Stimulated activated CD4-positive, alpha-beta T cell treated with anti-CD3 and anti-CD28 coated beads, Interleukin-1b, Interleukin-23, amount 100 ng/mL, for 1 hour (primary cell): Measurements from ENCODE around the gene RPL34.

ENCODE experiments used
- DNase-seq, 2 donors: peaks; one replicate each; pipeline ENCODE4 v3.0.0-alpha.2; 2020; ENCODE audit warnings: low read depth in 2 of 2

The RPL34 gene

DNA sequence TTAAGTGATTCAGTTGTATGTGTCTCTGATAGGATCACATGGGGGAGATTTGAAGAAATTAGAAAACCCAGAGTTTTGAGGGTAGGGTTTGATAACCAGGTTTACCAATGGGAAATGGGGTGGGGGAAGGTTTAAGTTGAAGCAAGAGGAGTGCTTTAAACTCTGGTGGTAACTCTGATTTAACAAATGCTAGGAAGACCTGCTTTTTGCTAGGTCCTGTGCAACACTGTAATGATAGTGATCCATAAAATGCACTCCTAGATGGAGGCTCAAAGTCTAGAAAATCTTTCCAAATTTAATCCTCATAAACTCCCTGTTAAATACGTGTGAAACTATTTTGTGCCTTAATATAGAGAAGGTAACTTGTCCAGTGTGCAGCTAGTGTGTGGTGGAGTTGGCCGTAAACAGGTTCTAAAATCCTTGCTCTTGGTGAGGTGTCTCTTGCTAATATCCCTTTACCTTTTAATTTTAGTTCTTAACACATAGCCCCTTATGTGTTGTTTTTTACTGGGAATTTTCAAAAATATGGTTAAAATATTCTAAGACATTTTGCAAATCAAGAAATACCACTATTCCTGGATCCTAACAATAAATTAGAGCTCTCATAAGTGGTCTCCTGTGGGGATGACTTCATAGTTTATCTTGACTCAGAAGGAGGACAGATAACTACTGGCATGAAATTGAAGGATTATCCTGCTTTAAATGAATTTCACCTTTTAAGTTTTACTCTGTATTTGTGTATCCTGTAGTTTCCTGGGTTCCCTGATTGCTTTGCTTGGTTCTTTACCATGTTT is 4.1 kb downstream of the RPL34 start:
- DNase-seq: no peak

- DNase-seq: no peak
These were observed 5.7 kb downstream of the RPL34 start for GRCh38 chr4:108626056-108626455.

GRCh38 chr4:108628411-108628810 is 8.0 kb downstream of the RPL34 start:
- no peak for DNase-seq

DNA sequence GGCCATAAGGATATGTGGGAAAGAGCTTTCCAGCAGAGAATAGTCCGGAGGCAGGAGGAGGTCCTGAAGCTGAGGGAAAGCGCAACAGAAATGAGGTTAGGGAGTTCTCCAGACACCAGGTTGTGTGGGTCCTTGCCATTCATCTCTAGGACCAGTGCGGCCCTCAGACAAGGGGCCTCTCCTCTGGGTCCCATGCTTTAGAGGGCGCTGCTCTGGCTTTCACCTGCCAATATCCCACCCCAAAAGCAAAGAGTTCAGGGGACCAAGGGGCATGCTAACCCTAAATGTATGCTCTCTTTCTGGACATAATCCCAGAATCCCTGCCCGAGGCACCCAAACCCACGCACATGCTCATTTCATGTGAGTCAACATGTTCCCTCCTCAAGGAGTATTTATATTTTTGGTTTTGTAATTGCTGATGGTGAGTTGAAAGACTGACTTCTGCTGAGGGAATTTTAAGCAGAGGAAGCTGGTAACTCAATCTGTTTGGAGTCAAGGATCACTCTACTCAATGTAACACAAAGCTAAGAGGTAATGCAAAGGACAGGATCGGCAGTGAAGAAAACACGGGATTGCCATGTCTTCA is 14.8 kb downstream of the RPL34 start:
- DNase-seq: no peak

DNA sequence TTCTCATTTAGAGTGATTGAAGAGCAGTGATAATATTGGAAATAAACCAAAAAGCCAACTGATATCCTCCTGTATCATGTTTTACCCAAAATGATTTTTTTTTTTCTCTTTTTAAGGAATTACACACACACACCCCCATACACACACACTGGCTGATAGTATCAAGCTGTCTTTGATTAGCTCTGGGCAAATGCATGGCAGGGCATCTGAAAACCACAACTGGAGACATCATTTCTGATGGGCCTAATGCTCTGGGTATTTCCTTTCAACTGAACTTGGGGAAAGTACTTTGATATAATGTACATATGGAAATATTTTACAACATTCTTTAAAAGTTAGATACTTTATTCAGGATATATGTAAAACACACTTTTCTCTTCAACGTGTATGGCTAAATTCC is 15.9 kb downstream of the RPL34 start:
- no peak for DNase-seq

GRCh38 chr4:108637856-108638255 is 17.5 kb downstream of the RPL34 start:
- no peak for DNase-seq

DNA sequence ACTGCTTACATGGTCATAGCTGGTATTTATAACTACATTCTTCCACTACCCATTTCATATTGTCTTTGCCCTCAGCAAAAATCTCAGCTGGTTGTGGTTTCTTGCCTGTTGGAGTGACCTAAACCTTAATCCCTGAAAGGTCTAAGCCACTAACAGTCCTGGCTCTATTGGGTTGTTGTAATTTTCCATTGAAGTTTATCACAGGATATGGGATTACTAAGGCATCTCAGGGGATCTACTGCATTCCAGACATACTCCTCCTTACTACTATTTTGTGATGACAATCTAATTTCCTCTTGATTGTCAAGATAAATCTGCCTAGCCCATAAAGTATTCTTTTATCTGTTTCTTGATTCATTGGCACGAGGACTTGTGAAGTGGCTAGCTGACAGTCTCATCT is 23.9 kb downstream of the RPL34 start:
- no peak for DNase-seq

DNA sequence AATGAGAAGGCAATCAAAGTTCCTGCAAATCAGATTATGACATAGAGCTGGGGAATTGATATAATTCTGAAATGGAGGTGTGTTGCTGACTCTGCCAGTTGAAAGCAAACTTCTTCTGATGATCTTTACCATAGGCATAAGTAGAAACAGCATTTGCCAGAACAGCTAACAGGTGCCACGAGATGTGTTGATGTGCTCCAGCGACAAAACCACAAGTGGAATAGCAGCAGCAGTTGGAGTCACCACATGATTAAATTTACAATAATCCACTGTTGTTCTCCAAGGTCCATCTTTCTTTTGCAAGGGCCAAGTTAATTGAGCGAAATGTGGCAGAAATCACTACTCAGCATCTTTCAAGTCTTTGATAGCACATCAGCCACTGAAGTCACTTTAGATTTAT is 26.3 kb downstream of the RPL34 start:
- no peak for DNase-seq

- DNase-seq: no peak
These were observed 29.5 kb downstream of the RPL34 start for GRCh38 chr4:108649863-108650211.

- DNase-seq: peak; percentile 79 to 90
These were observed 30.0 kb downstream of the RPL34 start, which contains the start of gene OSTC for GRCh38 chr4:108650212-108651013. Gene OSTC (plus strand): TSS chr4:108650599. CDS start chr4:108650656, 57 bp downstream.

- DNase-seq: no peak
These were observed 30.8 kb downstream of the RPL34 start for GRCh38 chr4:108651014-108651791.

- DNase-seq: no peak
These were observed 42.3 kb downstream of the RPL34 start for GRCh38 chr4:108662629-108663028.

GRCh38 chr4:108674356-108674977 is 54.1 kb downstream of the RPL34 start:
- no peak for DNase-seq
